ENCODE measurements around the gene RBM39.
"Not testable (repeated sequence)": the region's sequence is repeated elsewhere in the genome, so short reads cannot be mapped to it uniquely, and the experiment has no call there.

RBM39 gene

DNA sequence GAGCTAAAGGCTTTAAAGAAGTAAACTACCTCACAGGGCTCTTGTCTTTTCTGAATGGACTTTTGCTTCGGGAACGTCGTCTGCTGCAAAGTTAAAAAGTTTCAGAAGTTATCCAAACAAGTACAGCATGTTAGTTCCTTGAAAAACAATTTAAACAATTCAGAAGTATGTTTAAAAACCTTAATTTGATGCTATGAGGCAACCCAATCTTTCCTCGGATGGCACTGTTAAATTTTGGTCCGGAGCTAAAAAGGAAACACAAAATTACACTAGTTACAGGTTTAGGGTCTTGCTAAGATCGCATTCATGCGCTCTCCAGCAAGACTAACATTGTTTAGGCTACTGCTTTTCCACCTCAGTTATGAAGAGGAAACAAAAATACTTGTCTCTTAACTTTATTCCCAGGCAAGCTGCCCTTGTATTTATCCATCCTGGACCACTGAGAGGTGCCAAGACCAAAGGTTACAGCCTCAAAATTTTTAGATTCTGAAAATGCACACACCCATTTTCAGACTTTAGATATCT is 12.7 kb downstream of the RBM39 start:
- no peak for DNase-seq (ENCODE audit: low spot score)
- Mint-ChIP-seq H3K36me3 (ENCODE audit: low read depth) (peaks cover 70% of the 10 kb centered on the region), H3K27ac (no peak overlapping the region), H3K9me3 (no peaks in the 10 kb centered on the region), H3K27me3 (ENCODE audit: low read depth) (no peaks in the 10 kb centered on the region), H3K4me3 (no peak overlapping the region), H3K4me1 (ENCODE audit: low read depth) (peaks cover 26% of the 10 kb centered on the region)

DNA sequence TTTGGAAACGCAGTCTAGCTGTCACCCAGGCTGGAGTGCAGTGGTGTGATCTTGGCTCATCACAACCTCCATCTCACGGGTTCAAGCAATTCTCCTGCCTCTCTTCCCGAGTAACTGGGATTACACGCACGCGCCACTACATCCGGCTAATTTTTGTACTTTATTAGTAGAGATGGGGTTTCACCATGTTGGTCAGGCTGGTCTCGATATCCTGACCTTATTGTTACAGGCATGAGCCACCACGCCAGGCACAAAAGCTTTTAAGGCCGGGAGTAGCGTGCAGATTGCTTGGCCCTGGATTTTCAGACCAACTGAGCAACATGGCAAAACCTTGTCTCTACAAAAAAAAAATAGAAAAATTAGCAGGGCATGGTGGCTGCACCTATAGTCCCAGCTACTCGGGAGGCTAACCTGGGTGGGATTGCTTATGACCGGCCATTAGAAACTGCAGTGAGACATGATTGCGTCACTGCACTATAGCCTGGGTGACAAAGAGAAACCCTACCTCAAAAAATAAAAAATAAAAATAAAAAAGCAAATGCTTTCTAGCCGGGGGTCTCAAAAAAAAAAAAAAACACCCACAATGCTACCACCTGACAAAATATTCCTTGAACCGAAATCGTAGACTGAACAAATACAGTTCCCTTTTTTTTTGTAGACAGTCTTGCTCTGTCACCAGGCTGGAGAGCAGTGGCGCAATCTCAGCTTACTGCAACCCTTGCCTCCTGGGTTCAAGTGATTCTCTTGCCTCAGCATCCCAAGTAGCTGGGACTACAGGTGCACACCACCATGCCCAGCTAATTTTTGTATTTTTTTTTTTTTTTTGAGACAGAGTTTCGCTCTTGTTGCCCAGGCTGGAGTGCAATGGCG is 15.0 kb downstream of the RBM39 start:
- DNase-seq (ENCODE audit: low spot score), result no peak
- peaks cover 69% of the 10 kb centered on the region for H3K36me3 Mint-ChIP-seq (ENCODE audit: low read depth)
- no peaks in the 10 kb centered on the region for H3K9me3 Mint-ChIP-seq
- no peak overlapping the region for H3K4me3 Mint-ChIP-seq
- no peak overlapping the region for H3K27ac Mint-ChIP-seq
- H3K4me1 Mint-ChIP-seq (ENCODE audit: low read depth), result peaks cover 26% of the 10 kb centered on the region
- H3K27me3 Mint-ChIP-seq (ENCODE audit: low read depth), result no peaks in the 10 kb centered on the region

- peaks cover 65% of the 10 kb centered on the region for H3K36me3 Mint-ChIP-seq (ENCODE audit: low read depth)
- no peak overlapping the region for H3K4me3 Mint-ChIP-seq
- no peaks in the 10 kb centered on the region for H3K27me3 Mint-ChIP-seq (ENCODE audit: low read depth)
- H3K9me3 Mint-ChIP-seq, result no peaks in the 10 kb centered on the region
- H3K27ac Mint-ChIP-seq, result no peak overlapping the region
- H3K4me1 Mint-ChIP-seq (ENCODE audit: low read depth), result peaks cover 32% of the 10 kb centered on the region
- DNase-seq (ENCODE audit: low spot score), result no peak
Measured at GRCh38 chr20:35724321-35725230, 17.5 kb downstream of the RBM39 start.

- H3K36me3 Mint-ChIP-seq (ENCODE audit: low read depth), result peaks cover 65% of the 10 kb centered on the region
- H3K27ac Mint-ChIP-seq; H3K9me3 Mint-ChIP-seq; DNase-seq (ENCODE audit: low spot score); H3K27me3 Mint-ChIP-seq (ENCODE audit: low read depth); H3K4me3 Mint-ChIP-seq: not testable (repeated sequence)
- H3K4me1 Mint-ChIP-seq (ENCODE audit: low read depth), result peaks cover 30% of the 10 kb centered on the region
Measured at GRCh38 chr20:35723652-35724320, 18.3 kb downstream of the RBM39 start.

DNA sequence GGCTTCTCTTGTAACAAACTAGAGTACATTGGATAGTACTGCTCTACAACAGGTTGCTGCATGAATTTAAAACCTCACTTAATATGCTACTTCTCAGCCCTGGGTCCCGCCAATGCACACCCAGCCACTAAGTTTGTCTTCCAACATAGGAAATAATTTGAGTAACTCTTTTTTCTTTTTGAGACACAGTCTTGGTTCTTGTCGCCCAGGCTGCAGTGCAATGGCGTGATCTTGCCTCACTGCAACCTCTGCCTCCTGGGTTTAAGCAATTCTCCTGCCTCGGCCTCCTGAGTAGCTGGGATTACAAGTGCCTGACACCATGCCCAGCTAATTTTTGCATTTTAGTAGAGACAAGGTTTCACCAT is 18.8 kb downstream of the RBM39 start:
- H3K27ac Mint-ChIP-seq; H3K4me3 Mint-ChIP-seq; DNase-seq (ENCODE audit: low spot score); H3K9me3 Mint-ChIP-seq; H3K27me3 Mint-ChIP-seq (ENCODE audit: low read depth): not testable (repeated sequence)
- Mint-ChIP-seq H3K4me1 (ENCODE audit: low read depth) (peaks cover 30% of the 10 kb centered on the region), H3K36me3 (ENCODE audit: low read depth) (peaks cover 66% of the 10 kb centered on the region)

DNA sequence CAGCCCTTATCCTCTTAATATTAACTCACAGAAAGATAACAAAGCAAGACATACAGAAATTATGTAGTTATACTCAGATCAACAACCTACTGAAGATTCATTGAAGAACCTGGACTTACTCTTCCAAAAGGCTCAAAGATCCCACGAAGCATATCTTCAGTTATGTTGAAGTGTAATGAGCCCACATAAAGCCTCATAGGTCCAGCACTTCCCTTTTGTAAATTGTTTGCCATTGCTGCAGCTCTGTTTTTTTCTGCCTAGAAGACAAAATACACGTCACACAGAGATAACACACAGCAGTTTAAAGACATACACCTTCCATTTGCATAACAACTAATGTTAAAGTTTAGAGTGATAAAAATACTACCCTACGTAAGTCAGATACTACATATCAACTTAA is 20.4 kb downstream of the RBM39 start:
- Mint-ChIP-seq H3K36me3 (ENCODE audit: low read depth) (peaks cover 71% of the 10 kb centered on the region), H3K27me3 (ENCODE audit: low read depth) (no peaks in the 10 kb centered on the region), H3K27ac (no peak overlapping the region), H3K4me3 (no peak overlapping the region), H3K9me3 (no peaks in the 10 kb centered on the region), H3K4me1 (ENCODE audit: low read depth) (peaks cover 30% of the 10 kb centered on the region)
- no peak for DNase-seq (ENCODE audit: low spot score)

DNA sequence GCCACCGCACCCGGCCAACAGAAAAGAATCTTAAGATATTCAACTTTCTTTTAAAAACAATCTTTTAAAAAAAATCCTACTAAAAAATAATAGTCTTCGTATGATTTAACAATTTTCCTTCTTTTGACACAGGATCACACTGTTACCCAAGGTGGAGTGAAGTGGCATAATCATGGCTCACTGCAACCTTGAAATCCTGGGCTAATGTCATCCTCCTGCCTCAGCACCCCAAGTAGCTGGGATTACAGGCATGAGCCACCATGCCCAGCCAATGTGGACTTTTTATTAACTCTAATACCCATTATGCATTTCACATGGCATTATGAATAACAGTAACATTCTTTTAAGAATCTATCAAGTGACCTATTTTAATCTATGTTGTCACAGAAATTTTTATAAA is 20.8 kb downstream of the RBM39 start:
- Mint-ChIP-seq H3K9me3 (no peaks in the 10 kb centered on the region), H3K27me3 (ENCODE audit: low read depth) (no peaks in the 10 kb centered on the region), H3K4me1 (ENCODE audit: low read depth) (peaks cover 30% of the 10 kb centered on the region), H3K27ac (no peak overlapping the region), H3K36me3 (ENCODE audit: low read depth) (peaks cover 70% of the 10 kb centered on the region), H3K4me3 (no peak overlapping the region)
- no peak for DNase-seq (ENCODE audit: low spot score)

DNA sequence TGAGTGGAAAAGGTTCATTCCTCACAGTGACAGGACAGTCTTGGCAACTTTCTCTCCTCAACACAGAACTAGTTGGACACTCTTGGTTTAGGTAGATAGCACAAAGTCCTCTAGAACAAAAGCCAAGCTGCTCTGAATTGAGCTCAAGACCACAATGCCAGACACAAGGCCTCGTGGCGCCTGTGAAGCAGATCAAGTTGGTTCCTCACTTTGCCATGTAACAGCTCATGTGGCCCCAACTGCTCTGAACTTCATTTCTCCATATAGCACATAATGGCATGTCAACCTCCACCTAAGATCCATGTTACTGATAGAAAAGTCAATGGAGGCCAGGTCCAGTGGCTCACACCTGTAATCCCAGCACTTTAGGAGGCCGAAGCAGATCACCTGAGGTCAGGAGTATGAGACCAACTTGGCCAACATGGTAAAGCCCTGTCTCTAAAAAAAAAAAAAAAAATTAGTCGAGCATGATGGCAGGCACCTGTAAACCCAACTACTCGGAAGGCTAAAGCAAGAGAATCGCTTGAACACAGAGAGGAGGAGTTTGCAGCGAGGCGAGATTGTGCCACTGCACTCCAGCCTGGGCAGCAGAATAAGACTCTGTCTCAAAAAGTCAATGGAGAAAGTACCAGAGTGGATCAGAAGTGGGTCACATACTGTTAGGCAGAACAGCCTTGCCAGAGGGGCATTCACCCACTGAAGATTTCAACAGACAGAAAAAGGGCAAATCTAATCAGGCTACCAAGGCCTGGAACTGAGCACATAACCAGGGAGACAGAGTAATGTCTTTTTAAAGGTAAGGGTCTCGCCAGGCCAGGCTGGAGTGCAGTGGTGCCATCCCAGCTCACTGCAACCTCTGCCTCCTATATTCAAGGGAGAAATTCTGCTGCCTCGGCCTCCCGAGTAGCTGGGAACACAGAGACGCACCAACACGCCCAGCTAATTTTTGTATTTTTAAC is 21.6 kb downstream of the RBM39 start:
- Mint-ChIP-seq H3K4me3 (no peak overlapping the region), H3K27me3 (ENCODE audit: low read depth) (no peaks in the 10 kb centered on the region), H3K4me1 (ENCODE audit: low read depth) (peaks cover 33% of the 10 kb centered on the region), H3K9me3 (no peaks in the 10 kb centered on the region), H3K36me3 (ENCODE audit: low read depth) (peaks cover 71% of the 10 kb centered on the region), H3K27ac (no peak overlapping the region)
- DNase-seq (ENCODE audit: low spot score), result no peak

DNA sequence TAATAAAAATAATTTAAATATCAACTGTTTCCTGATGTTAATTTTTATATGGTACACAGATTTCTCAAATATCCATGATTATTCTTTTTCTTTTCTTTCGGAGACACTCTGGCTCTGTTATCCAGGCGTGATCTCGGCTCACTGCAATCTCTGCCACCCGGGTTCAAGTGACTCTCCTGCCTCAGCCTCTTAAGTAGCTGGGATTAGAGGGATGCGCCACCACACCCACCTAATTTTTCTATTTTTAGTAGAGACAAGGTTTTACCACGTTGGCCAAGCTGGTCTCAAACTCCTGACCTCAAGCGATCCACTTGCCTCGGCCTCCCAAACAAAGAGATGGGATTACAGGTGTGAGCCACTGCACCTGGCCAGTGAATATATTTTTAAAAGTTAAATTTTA is 22.3 kb downstream of the RBM39 start:
- H3K36me3 Mint-ChIP-seq (ENCODE audit: low read depth), result peaks cover 69% of the 10 kb centered on the region
- H3K27me3 Mint-ChIP-seq (ENCODE audit: low read depth), result no peaks in the 10 kb centered on the region
- H3K9me3 Mint-ChIP-seq, result no peaks in the 10 kb centered on the region
- no peak for DNase-seq (ENCODE audit: low spot score)
- H3K4me1 Mint-ChIP-seq (ENCODE audit: low read depth), result peaks cover 31% of the 10 kb centered on the region
- H3K4me3 Mint-ChIP-seq, result no peak overlapping the region
- H3K27ac Mint-ChIP-seq, result no peak overlapping the region

DNA sequence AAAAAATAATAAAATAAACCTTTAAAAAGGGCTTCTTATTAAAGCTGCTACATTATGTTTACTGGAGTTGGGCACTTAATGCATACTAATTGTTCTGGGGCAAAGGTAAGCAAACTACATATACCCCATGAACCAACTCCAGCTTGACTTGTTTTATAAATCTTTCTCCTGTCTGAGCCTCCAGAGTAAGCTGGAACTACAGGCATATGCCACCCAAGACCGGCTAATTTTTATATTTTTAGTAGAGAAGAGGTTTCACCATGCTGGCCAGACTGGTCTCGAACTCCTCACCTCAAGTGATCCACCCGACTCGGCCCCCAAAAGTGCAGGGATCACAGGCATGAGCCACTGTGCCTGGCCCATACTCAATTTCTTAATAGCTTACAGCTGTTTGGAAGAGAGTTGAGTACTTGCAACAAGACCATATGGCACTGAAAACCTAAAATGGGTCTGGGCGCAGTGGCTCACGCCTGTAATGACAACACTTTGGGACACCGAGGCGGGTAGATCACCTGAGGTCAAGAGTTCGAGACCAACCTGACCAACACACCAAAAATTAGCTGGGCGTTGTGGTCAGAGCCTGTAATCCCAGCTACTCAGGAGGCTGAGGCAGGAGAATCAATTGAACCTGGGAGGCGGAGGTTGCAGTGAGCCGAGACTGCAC is 23.0 kb downstream of the RBM39 start:
- Mint-ChIP-seq H3K4me1 (ENCODE audit: low read depth) (peaks cover 29% of the 10 kb centered on the region), H3K27ac (no peak overlapping the region)

GRCh38 chr20:35718321-35718720 is 23.7 kb downstream of the RBM39 start:
- not testable (repeated sequence) for H3K9me3 Mint-ChIP-seq; DNase-seq (ENCODE audit: low spot score); H3K27me3 Mint-ChIP-seq (ENCODE audit: low read depth); H3K4me3 Mint-ChIP-seq; H3K27ac Mint-ChIP-seq
- Mint-ChIP-seq H3K36me3 (ENCODE audit: low read depth) (peaks cover 67% of the 10 kb centered on the region), H3K4me1 (ENCODE audit: low read depth) (peaks cover 30% of the 10 kb centered on the region)

More for the DNA sequence above, 23.0 kb downstream of the RBM39 start:
- Mint-ChIP-seq H3K36me3 (ENCODE audit: low read depth) (peaks cover 67% of the 10 kb centered on the region), H3K27me3 (ENCODE audit: low read depth) (no peaks in the 10 kb centered on the region), H3K4me3 (no peak overlapping the region), H3K9me3 (no peaks in the 10 kb centered on the region)
- no peak for DNase-seq (ENCODE audit: low spot score)

DNA sequence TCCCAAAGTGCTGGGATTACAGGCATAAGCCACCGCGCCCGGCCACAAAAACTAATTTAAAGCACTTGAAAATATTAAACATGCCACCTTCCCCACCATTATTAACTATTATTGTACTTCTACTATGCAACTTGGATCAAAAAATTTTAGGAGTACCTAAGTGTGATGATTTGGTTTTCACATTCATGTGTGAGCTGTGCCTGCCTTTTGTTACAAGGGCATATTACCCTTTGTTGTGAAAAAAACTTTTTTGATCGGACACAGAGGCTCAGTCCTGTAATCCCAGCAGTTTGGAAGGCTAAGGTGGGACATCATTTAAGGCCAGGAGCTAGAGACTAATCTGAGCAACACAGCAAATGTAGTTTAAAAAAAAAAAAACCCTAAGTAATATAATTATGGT is 25.7 kb downstream of the RBM39 start:
- Mint-ChIP-seq H3K4me1 (ENCODE audit: low read depth) (peaks cover 33% of the 10 kb centered on the region), H3K27ac (no peak overlapping the region), H3K27me3 (ENCODE audit: low read depth) (no peaks in the 10 kb centered on the region), H3K36me3 (ENCODE audit: low read depth) (peaks cover 65% of the 10 kb centered on the region), H3K4me3 (no peak overlapping the region), H3K9me3 (no peaks in the 10 kb centered on the region)
- no peak for DNase-seq (ENCODE audit: low spot score)
